HEK293T (cell line): Measurements from ENCODE around the gene WWOX.

Source experiments
- CTCF ChIA-PET: fragments of 350-600 bp; formaldehyde crosslinking; extraction: SDS; loops from one replicate; lab custom pipeline; 2021; ENCODE audit warnings: antibody characterized with exemption, inconsistent platforms; lab: Yijun Ruan, JAX
- POLR2A ChIA-PET: fragments of 350-600 bp; formaldehyde crosslinking; extraction: SDS; loops from one replicate; lab custom pipeline; 2020; ENCODE audit warnings: antibody characterized with exemption, inconsistent platforms; lab: Yijun Ruan, JAX
- DNase-seq: peaks from one replicate; pipeline ENCODE4 v3.0.0; 2012; ENCODE audit warnings: mixed read lengths; ENCODE audit errors: extremely low spot score
- ARNT ChIP-seq: fragments of 450-650 bp; IDR thresholded peaks from 2 replicates; pipeline ENCODE4 v1.6.1; 2017; ENCODE audit warnings: mild to moderate bottlenecking
- BHLHE40 ChIP-seq: fragments of 450-650 bp; IDR thresholded peaks from 2 replicates; pipeline ENCODE4 v1.6.1; 2016; ENCODE audit warnings: mild to moderate bottlenecking, moderate library complexity, borderline replicate concordance
- CTBP1 ChIP-seq: fragments of 450-650 bp; IDR thresholded peaks from 2 replicates; pipeline ENCODE4 v1.6.1; 2016; ENCODE audit warnings: borderline replicate concordance
- ELF4 ChIP-seq: fragments of 450-650 bp; IDR thresholded peaks from 2 replicates; pipeline ENCODE4 v1.6.1; 2017; ENCODE audit warnings: antibody characterized with exemption
- FOXA1 ChIP-seq: fragments of 450-650 bp; IDR thresholded peaks from 2 replicates; pipeline ENCODE4 v1.6.1; 2016; ENCODE audit warnings: mild to moderate bottlenecking
- FOXK2 ChIP-seq: fragments of 450-650 bp; IDR thresholded peaks from 2 replicates; pipeline ENCODE4 v1.6.1; 2016; ENCODE audit warnings: mild to moderate bottlenecking
- FOXM1 ChIP-seq: fragments of 450-650 bp; IDR thresholded peaks from 2 replicates; pipeline ENCODE4 v1.6.1; 2017; ENCODE audit warnings: mild to moderate bottlenecking, borderline replicate concordance
- HDGF ChIP-seq: fragments of 450-650 bp; IDR thresholded peaks from 2 replicates; pipeline ENCODE4 v1.6.1; 2017; ENCODE audit warnings: antibody characterized with exemption, borderline replicate concordance
- L3MBTL2 ChIP-seq: fragments of 450-650 bp; conservative IDR thresholded peaks from 2 replicates; pipeline ENCODE4 v1.6.1; 2016; ENCODE audit warnings: mild to moderate bottlenecking
- LEF1 ChIP-seq: fragments of 450-650 bp; IDR thresholded peaks from 2 replicates; pipeline ENCODE4 v1.6.1; 2017; ENCODE audit warnings: mild to moderate bottlenecking, borderline replicate concordance
- NFRKB ChIP-seq: fragments of 450-650 bp; IDR thresholded peaks from 2 replicates; pipeline ENCODE4 v1.6.1; 2016; ENCODE audit warnings: mild to moderate bottlenecking, moderate library complexity
- PKNOX1 ChIP-seq: fragments of 450-650 bp; IDR thresholded peaks from 2 replicates; pipeline ENCODE4 v1.6.1; 2016
- SP1 ChIP-seq: fragments of 450-650 bp; IDR thresholded peaks from 2 replicates; pipeline ENCODE4 v1.6.1; 2017
- SUZ12 ChIP-seq: fragments of 450-650 bp; IDR thresholded peaks from 2 replicates; pipeline ENCODE4 v1.6.1; 2016; ENCODE audit warnings: mild to moderate bottlenecking
- TARDBP ChIP-seq: fragments of 450-650 bp; IDR thresholded peaks from 2 replicates; pipeline ENCODE4 v1.6.1; 2016
- ZNF384 ChIP-seq: fragments of 450-650 bp; IDR thresholded peaks from 2 replicates; pipeline ENCODE4 v1.6.1; 2016

The WWOX gene

GRCh38 chr16:78957317-78958100, 858.1 kb downstream of the WWOX start:
- CTCF ChIA-PET = no interaction called here
- no peak for DNase-seq
- POLR2A ChIA-PET = no interaction called here
- TF ChIP-seq SUZ12 = no peak
- no peak for TF ChIP-seq ARNT
- TF ChIP-seq TARDBP = no peak
- no peak for TF ChIP-seq FOXA1
- TF ChIP-seq FOXM1 = no peak
- TF ChIP-seq SP1 = no peak
- TF ChIP-seq PKNOX1 = no peak

GRCh38 chr16:78961464-78961863, 862.0 kb downstream of the WWOX start:
- POLR2A ChIA-PET = no interaction called here
- DNase-seq = no peak
- CTCF ChIA-PET = no interaction called here
- no peak for TF ChIP-seq FOXK2
- no peak for TF ChIP-seq LEF1
- no peak for TF ChIP-seq CTBP1
- TF ChIP-seq HDGF = no peak
- TF ChIP-seq ZNF384 = no peak
- no peak for TF ChIP-seq FOXA1
- no peak for TF ChIP-seq NFRKB
- no peak for TF ChIP-seq PKNOX1
- TF ChIP-seq ARNT = no peak
- TF ChIP-seq SP1 = no peak
- TF ChIP-seq L3MBTL2 = no peak

- ChIA-PET POLR2A (no interaction called here), CTCF (no interaction called here)
- TF ChIP-seq L3MBTL2 = no peak
Observed at GRCh38 chr16:78962457-78962929, 863.0 kb downstream of the WWOX start.

GRCh38 chr16:78967948-78968347, 868.5 kb downstream of the WWOX start:
- ChIA-PET POLR2A (no interaction called here), CTCF (no interaction called here)
- DNase-seq = no peak
- no peak for TF ChIP-seq NFRKB
- TF ChIP-seq ARNT = no peak
- TF ChIP-seq HDGF = no peak
- TF ChIP-seq FOXK2 = no peak
- no peak for TF ChIP-seq TARDBP

More at GRCh38 chr16:78962457-78962929, 863.0 kb downstream of the WWOX start:
- no peak for DNase-seq

- POLR2A ChIA-PET = no interaction called here
- TF ChIP-seq TARDBP (no peak), BHLHE40 (no peak), ARNT (no peak), CTBP1 (no peak)
- CTCF ChIA-PET = no interaction called here
- DNase-seq = no peak
Observed at GRCh38 chr16:78969721-78970120, 870.3 kb downstream of the WWOX start.

- POLR2A ChIA-PET = no interaction called here
Observed at GRCh38 chr16:78970650-78971049, 871.2 kb downstream of the WWOX start.

More at GRCh38 chr16:78970650-78971049, 871.2 kb downstream of the WWOX start:
- DNase-seq = no peak
- CTCF ChIA-PET = no interaction called here
- TF ChIP-seq PKNOX1 = no peak
- TF ChIP-seq FOXM1 = no peak
- no peak for TF ChIP-seq TARDBP
- TF ChIP-seq FOXK2 = no peak
- TF ChIP-seq ARNT = no peak
- TF ChIP-seq ZNF384 = no peak
- no peak for TF ChIP-seq BHLHE40
- TF ChIP-seq NFRKB = no peak
- no peak for TF ChIP-seq LEF1
- TF ChIP-seq ELF4 = no peak
- no peak for TF ChIP-seq FOXA1
- TF ChIP-seq SUZ12 = no peak
- TF ChIP-seq L3MBTL2 = no peak
- TF ChIP-seq SP1 = no peak
- no peak for TF ChIP-seq CTBP1
